Stimulated activated CD8-positive, alpha-beta memory T cell treated with anti-CD3 and anti-CD28 coated beads, Interleukin-15, amount 100 ng/mL, for 24 hours (primary cell): Measurements from ENCODE around the gene SLC6A3.
"Not testable (repeated sequence)": the region's sequence is repeated elsewhere in the genome, so short reads cannot be mapped to it uniquely, and the experiment has no call there.

Experiments
- DNase-seq: peaks from one replicate; pipeline ENCODE4 v3.0.0-alpha.2; 2020; ENCODE audit warnings: low read depth

The SLC6A3 gene

DNA sequence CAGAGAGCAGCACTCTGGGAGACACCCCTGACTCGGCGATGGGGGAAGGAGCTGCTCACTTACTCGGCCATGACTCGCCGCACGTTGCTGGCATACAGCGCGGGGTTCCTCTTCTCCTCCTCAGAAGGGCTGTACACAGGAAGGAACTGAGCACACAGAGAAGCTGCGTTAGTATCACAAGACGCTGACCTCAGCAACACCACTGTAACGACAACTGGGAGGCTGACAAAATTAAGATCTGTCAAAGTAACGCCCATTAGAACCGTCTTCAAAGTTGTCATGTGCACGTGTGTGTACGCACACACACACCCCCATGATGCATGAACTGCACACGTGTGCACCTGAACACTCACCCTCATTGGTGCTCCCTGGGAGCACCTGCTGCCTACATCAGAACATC, 32.1 kb upstream of the SLC6A3 start:
- DNase-seq: no peak

DNA sequence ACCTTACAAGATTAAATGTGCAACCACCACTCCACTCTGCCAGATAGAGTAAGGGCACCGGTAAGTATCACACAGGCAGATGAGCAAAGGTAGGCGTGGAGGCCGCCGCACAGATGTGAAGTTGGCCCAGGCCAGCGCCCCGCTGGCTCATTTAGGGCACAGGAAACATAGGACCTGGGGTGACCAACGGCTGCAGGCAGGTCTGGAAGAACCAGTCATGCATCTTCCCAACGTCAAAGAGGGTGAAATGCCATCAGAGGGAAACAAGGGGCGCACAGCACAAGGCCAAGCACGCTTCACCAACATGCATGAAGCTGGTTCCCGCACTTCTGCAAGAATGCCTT, 31.7 kb upstream of the SLC6A3 start:
- no peak for DNase-seq

DNA sequence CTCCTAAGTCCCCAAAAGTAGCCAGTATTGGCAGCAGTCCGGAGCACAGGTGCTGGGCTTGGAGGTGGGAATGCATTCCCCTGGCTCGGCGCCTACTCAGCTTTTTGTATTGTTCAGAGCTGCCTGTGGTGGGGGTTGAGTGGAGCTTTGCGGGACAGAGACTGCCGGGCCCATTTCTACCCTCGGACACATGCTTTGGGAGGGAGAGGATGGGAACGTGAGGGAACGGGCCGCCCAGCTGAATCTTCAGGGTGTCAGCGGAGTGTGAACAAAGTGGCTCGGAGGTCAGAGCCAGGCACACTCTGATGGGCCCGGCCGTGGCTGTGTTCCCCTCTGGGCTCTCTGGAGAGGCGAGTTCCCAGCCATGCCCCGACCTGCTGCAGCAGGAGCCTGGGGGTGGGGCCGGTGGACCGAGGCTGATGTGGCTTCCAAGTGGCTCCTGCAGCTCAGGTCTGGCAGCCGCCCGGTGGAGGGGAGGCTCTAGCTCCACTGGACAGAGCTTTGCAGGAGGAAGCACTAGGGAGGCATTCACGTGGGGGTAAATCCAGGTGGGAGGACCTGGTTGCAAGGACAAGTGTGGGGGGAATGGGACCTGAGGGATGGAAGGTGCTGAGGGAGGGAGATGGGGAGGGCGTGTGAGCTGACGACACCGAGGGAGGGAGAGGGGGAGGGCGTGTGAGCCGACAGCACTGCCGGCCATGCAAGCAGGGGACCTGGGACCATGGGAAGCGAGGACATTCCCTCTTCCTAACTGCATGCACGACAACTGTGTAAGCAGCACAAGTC, 31.1 kb upstream of the SLC6A3 start:
- DNase-seq: no peak

DNA sequence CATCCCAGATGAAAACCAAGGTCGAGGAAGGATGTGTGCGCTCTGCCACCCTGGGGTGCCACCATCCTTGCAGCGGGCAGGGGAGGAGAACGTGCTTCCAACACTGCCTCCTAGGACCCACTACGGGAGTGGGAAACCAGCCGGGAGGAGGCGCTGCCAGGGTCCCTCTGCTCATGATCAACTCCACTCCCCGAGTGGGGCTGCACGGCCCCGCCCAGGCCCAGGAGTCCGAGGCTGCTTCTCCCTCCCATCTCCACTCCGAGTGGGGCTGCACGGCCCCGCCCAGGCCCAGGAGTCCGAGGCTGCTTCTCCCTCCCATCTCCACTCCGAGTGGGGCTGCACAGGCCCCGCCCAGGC, 30.3 kb upstream of the SLC6A3 start:
- DNase-seq: not testable (repeated sequence)

DNA sequence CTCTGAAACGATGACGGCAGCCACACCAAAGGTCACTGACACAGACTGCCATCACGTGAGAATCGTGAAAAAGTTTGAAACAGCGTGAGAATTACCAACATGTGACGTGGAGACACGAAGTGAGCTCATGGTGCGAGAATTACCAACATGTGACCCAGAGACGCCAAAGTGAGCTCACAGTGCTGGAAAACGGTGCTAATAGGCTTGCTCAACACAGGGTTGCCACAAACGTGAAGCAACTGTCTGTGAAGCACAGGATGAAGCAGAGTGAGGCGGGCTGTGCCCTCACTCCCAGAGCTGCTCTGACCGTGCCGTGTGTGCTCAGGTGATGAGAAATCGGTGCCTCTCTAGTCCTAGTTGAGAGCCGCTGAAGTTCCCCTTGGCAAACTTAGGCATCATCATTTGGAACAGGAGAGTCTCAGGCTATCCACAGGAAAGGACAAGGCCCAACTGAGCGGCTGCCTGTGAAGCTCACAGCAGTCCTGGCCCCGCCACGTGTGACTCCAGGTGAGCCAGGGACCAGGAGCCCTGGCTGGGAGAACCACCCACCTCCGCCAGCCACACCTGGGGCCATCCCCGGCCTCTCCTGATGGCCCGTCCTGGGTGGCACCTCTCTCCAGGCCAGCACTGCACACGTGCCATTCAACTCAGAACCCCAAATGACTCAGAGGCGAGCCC, 29.8 kb upstream of the SLC6A3 start:
- DNase-seq: no peak

DNA sequence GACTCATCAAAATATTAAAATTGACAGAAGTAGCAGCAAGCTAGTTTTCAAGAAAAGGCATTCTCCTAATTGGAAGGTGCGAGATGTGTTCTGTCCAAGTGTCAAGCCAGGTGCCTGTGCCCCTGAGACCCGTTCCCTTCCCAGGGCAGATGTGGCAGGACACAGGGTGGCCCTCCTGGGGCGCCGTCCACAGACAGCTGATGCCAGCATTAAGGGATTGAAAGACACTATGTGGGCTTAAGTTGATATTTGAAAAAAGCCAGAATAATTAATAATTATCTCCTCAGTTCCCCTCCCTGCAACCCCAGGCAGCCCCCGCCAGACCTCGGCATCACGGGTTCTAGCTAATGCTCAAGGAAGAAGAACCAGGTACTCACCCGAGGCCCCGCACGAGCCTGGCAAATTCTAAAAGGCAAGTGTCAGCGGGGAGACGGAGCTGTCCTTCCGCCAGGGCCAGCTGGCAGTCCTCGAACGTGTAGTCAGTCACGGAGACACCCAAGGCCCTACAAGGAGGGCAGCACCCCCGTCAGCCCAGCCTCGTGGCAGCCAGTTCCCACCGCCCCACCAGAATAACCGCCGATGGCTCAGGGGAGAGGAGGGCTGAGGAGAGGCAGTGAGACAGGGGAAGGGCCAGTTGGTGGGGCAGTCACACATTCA, 29.1 kb upstream of the SLC6A3 start:
- DNase-seq: no peak

DNA sequence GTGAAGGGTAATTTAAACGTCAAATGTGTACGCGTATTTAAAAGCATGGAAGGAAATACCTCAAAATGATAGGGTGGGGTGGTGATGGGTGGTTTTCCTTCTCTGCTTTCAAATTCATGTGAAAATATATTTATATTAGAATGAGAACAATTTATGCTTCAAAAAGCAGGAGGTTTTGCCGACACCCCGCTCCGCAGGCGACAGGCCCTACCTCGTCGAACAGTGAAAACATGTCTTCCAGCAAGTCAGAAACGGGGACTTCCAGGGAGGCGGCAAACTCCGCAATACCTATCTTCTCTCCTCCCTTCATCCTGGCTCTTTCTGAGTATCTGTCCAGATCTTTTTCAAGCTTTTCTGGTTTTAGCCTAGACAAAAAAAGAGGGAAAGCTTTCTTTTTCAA, 28.5 kb upstream of the SLC6A3 start:
- DNase-seq: no peak

DNA sequence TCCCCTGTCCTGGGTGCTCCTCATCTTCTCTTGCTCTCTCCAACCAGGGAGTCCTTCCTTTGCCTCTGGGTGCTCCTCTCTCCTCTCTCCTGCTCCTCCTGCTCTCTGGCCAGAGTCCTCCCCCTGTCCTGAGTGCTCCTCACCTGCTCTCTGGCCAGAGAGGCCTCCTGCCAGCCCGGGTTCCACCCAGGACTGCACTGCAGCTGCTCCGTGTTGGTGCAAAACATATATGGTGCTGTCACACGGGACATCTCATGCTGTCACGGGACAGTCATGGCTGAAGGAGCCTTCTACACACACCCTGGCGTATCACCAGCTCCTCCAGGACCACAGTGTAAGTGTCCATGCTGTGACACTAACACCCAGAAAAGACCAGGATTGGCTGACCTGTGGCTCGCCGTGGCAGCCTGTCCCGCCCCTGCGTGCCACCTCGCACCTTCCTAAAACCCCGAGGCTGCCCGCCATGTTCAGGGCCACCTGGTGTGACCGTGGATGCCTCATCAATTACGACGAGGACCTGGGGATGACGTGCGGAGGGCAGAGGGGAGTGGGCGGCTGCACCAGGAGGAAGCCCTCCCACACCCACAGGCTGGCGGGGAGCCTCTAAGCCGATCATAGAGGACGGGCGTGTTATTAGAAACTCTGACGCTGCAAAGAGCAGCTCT, 27.9 kb upstream of the SLC6A3 start:
- no peak for DNase-seq

DNA sequence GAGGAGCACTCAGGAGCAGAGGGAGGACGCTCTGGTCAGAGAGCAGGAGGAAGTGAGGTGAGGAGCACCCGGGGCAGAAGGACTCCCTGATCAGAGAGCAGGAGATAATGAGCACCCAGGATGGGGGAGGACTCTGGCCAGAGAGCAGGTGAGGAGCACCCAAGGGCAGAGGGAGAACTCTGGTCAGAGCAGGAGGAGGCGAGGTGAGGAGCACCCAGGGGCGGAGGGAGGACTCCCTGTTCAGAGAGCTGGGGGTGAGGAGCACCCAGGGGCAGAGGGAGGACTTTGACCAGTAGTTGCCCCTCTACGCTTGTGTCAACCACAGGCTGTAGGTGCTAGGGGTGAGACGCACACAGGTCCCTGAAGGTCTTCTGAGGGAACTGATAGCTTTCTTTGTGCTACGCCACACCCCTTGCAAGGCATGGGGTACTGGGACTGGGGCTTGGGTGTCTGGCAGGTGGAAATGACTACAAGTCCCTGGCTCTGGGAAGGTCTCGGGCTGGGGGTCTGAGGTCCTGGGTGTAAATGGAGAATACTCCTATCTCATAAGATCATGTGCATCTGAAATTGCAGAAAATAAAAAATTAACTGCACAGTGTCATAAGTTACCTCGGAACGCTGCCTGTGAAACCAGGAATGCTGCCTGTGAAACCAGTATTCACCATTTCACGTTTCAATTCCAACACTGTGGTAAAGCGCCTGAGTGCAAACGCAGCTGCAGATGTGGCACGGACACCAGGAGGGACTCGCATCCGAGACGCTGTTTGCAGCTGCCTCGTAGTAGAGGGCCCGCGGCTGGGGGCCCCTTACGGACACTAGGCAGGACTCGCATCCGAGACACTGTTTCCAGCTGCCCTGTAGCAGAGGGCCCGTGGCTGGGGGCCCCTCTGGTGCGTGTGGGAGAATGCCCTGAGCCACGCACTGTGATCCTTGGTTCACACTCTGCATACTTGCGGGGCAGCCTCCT, 27.0 kb upstream of the SLC6A3 start:
- DNase-seq: no peak

DNA sequence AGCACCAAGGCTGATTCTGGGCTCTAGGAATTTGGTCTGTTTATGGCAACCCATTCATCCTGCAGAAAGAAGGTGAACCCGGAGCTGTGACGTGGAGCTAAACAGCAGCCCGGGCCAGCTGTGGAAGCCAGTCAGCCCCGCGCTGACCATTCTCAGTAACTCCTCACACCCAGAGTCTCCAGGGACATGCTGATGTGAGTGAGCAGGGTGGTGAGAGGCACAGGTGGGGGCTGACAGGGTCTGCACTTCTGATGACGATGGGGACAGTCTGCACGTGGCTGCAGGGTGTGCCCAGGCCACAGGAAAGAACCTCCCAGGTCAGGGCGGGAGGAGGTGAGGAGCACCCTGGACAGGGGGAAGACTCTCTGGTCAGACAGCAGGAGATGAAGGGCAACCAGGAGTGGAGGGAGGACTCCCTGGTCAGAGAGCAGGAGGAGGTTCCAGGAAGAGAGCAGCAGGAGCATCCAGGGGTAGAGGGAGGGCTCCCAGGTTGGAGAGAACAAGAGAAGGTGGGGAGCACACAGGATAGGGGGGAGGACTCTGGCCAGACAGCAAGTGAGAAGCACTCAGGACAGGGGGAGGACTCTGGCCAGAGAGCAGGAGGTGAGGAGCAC, 26.1 kb upstream of the SLC6A3 start:
- DNase-seq: no peak

DNA sequence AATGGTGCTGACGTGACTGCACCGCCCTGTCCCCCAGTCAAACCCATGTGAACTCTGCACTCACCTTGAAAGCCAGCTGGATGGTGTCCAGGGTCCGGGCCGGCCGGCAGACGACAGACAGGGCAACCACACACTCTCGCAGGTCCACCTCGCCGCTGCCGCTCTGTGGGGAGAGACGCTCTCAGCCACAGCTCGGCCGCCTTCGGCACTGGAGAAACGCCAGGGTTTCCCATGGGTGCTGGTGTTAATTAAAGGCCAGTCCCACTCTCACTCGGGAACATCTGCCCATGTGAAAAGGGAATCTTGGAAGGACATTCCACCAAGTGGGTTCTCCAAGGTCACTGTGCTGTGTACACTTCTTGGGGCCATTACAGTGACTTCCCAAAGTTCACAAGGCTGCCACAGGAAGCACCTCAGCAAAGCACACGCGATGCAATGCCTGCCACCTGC, 25.5 kb upstream of the SLC6A3 start:
- no peak for DNase-seq

DNA sequence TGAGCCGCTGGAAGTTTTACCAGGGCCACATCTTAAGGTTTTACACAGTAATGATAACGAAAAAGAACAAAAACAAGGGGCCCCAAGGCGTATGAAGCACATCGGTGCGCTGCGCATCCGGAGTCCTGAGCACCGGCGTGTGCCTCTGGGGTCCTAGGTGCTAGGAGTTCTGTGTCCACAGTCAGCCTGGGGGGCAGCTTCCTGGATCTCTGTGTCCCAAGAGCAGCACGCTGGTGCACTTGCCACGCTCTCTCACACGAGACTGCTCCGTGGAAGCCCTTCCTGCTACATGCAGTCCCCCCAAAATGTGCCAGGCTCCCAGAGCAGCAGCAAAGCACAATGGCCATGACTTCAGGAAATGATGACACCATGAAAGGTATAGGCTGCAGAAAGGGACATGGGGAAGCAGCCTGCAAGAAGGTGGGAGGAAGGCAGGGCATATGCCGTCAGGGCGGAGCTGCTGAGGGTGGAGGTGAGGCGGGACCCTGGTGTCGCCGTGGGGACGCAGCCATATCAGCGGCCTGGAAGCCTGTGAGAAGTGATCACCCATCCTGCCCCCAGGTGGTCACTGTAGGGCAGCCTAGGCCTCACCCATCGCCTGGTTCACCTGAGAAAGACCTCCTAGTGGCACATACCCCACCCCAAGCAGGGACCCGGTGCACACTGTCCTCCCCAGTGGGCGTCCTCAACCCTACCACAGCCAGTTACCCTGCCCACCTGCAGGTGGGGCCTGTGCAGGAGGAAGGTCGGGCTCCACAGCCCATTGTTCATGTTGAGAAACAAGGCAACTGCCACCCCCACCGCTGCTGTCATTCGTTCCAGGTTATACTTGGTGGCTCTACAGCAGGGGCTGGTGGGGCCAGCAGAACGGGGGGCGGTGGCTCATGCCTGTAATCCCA, 23.6 kb upstream of the SLC6A3 start:
- DNase-seq: no peak

DNA sequence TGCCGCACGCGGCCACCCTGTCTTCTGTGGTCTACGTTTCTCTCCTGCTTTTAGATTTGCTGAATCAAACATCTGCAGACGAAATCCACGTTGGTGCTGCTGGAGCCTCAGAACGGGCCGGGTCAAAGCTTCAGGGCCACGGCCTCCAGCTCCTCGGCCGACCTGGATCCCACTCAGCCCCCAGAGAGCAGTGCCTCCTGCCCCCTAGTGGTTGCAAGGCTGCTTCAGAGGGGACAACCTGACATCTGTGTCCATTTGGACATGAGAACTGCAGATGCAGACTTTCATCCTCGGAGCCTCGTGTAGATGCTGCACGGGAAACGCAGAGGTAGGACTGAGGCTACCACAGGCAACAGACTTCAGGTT, 23.0 kb upstream of the SLC6A3 start:
- no peak for DNase-seq

DNA sequence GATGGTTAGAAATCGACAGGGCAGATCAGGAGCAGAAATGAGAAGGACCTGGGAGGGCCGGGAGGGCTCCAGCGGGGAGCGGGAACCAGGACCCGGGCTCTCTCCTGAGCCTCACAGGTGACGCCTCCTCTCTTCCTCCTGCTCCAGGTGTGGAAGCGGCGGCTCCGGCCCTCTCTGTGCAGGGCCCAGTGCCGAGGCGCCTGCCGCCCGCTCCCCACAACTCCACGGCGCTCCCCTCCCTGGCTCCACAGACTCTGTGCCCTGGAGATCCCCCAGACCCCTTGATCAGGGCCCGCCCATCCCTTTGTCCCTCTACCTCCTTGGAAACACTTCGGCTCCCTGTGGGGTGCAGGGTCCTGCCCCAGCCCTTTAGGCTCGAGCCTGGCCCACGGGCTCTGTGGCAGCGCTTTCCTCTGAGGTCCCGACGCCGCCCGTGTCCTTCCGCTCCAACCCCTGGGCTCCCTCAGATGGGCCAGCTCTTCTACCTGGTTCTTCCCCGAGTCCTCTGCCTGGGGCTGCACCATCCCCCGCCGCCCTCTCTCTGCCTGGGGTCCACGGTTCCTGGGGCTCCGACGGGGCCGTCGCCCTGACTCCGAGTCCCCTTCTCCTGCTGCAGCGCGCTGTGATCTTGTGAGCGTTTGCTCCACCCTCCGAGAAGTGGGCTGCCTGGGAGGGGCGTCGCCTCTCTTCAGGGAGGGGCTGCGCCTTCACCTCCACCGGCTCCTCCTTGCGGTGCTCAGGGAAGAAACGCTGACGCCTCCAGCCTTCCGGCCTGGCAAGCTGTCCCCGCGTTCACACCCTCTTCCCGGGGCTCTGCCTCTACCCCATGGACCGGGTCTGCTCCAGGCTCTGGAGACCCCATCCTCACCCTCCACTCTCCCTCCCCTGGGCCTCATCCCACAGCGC, 22.4 kb upstream of the SLC6A3 start:
- DNase-seq: no peak

DNA sequence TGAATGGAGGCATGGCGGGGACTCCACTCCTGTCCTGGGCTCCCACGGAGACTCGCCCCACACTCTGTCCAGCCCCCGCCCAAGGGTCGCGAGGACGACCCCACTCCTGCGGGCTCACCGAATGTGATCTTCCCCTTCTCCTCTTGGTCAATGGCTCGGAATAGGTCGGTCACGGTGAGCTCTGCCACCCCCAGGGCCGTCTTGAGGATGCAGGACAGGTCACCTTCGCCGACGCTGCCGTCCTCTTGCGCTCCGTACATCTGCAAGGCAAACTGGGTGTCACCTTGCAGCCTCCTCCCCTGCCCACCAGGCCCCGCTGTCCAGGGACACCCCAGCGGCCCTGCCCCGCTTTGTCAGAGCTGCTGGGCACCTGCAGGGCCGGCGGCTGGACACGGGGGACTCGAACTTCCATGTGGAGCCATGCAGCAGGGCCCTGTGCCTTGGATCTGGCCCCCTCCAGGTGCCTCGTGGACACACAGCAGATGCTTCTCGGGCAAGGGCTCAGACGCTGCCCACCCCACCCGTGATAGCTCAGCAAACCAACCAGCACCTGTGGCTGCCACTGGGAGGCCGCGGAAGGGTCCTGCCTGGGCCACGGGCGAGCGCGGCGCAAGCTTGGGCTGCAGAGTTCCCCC, 21.5 kb upstream of the SLC6A3 start:
- no peak for DNase-seq

DNA sequence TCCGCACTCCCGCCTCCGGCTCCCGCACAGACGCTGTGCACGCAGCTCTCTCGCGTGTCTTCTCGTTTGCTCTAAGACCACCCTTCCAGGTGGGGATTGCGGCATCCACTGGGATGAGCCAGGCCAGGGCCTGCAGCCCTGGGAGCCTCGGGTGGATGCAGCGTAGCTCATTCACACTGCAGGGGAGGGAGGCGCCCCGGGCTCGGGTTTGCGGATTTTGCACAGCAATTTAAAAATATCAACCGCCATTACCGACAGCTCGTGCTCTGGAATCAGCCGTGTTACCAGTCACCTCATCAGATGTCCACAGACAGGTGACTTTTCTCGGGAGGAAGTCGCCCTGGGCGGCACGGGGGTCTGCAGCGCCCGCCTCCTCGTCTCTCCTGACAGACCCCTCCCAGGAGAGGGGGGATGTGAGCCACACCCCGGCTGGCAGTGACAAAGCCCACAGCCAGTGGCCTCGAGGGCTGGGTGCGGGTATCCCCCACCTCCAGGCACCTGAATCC, 20.8 kb upstream of the SLC6A3 start:
- DNase-seq: no peak

DNA sequence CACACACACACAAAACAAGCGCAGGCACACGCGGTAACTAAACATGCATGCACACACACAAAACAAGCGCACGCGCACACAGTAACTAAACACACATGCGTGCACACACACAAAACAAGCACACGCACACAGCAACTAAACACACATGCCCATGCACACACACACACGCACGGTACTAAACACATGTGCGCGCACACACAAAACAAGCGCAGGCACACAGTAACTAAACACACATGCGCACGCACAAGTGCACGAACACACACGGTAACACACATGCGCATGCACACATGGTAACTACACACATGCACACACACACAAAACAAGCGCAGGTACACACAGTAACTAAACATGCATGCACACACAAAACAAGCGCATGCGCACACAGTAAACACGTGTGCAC, 19.9 kb upstream of the SLC6A3 start:
- no peak for DNase-seq

DNA sequence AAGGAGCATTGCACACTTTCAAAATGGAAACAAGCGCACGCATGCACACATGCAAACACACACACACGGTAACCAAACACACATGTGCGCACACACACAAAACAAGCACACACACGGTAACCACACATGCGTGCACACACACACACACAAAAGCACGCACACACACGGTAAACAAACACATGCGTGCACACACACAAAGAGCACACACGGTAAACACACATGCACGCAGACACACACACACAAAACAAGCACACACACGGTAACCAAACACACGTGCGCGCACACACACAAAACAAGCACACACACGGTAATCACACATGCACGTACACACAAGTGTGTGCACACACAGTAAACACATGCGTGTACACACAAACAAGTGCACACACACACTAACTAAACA, 19.3 kb upstream of the SLC6A3 start:
- no peak for DNase-seq

DNA sequence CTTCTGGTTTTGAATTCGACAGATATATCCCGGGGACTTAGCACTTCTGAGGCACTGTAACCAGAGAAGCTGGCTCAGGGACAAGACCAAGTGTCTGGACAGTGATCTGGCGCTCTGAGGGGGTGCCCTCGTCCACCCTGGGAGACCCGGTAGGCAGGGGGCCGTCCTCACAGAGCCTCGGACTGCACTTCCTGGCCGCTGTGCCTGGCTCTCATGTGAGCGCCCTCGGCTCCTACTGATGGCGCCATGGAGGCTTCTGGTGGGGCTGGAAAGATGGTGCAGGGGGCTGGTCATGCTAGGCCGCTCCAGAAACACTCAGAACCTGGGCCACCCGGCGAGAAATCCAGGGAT, 18.8 kb upstream of the SLC6A3 start:
- no peak for DNase-seq
